Activated naive CD4-positive, alpha-beta T cell treated with anti-CD3 and anti-CD28 coated beads, Interleukin-2, amount 50 U/mL, for 72 hours (primary cell): Measurements from ENCODE around the gene ZNF334. TPM values are rescaled to one million over a fixed set of nuclear protein-coding genes. Genes with fewer than 3 reads are reported as not detected.
A peak's percentile ranks its signal among the peaks of the same experiment; 100 is the strongest.

Experiments
- ATAC-seq, 2 donors: fragments of 150-1000 bp; cut with Tn5 transposase; 2 replicates each; pipeline ENCODE4 v1.10.0; 2021; ENCODE audit warnings: mild to moderate bottlenecking in 2 of 2, moderate library complexity in 2 of 2
- DNase-seq, 2 donors: peaks; one replicate each; pipeline ENCODE4 v3.0.0; 2021 to 2022; ENCODE audit warnings: low spot score in 2 of 2
- H3K27ac Mint-ChIP-seq, 2 donors: one replicate each; pipeline ENCODE4 v1.8.0; 2022; ENCODE audit warnings: mild to moderate bottlenecking in 2 of 2, mixed read lengths in 2 of 2
- H3K36me3 Mint-ChIP-seq, 2 donors: one replicate each; pipeline ENCODE4 v1.8.0; 2022; ENCODE audit warnings: mixed read lengths in 2 of 2
- H3K9me3 Mint-ChIP-seq, 2 donors: one replicate each; pipeline ENCODE4 v1.8.0; 2022; ENCODE audit warnings: mixed read lengths in 2 of 2
- total RNA-seq, 2 donors: library from RNA; stranded (reverse); gene quantifications; one replicate each; pipeline ENCODE4 v1.2.3, GENCODE V29; 2022

The ZNF334 gene
- total RNA-seq, 2 donors from 2014 or later = 1.6 to 5.8 TPM

DNA sequence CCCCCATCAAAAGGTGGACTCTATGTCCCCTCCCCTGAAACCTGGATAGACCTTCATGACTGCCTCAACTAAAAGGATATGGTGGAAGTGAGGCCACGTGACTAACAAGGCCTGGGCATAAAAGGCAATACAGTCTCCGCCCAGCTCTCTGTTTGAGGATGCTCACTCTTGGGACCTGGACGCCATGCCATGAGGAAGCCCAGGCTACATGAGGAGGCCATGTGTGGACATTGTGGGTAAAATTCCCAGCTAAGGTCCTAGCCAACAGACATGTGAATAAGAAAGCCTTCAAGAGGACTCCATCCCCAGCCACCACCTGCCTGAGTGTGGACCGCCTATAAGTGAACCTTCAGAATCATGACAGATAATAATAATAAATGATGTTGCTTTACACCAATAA, 7.2 kb upstream of the ZNF334 start:
- no peak overlapping the region for H3K27ac Mint-ChIP-seq
- ATAC-seq (no peak), DNase-seq (no peak)
- H3K9me3 Mint-ChIP-seq = no peaks in the 10 kb centered on the region
- no peaks in the 10 kb centered on the region for H3K36me3 Mint-ChIP-seq

DNA sequence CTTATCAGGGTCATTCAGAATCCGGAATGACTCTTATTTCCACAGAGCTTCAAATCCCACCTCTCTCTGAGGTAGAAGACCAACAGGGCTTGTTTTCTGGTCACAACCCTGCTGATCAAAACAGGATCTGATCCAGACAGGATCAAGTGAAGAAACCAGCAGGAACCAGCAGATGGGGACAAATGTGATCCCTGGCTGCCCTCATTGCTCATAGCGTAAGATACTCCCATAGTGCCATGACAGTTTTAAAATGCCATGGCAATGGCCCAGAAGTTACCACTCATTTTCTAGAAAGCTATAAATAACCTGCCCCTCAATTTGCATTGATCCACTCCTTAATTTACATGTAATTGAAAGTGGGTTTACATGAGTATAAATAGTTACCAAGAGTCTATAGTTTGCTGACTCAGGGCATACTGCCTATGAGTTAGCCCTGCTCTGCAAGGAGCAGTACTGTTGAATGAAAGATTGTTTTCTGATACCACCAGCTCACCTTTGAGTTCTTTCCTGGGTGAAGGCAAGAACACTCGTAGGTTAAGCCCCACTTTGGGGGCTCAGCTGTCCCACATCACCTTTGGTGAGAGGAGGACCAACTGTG, 6.2 kb upstream of the ZNF334 start:
- H3K36me3 Mint-ChIP-seq = no peaks in the 10 kb centered on the region
- H3K27ac Mint-ChIP-seq = no peak overlapping the region
- ATAC-seq (no peak), DNase-seq (no peak)
- H3K9me3 Mint-ChIP-seq = no peaks in the 10 kb centered on the region

DNA sequence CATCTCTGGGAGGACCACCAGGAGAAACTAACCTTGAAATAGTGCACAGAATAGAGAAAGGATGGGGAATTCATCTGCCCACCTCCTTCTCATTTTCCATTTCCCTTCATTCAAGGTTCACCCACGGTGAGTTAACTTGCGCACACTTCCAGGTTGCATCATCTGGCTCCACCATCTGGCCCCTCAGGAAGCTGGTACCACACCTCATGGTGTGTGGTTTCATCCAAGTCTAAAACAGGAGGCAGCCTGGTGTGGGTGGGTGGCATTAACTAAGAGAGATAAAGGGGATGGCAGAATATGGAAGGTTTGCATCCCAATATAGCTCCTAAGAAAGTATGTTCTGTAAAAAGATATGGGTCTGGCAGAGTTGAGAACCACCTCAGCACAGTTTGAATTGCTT, 3.8 kb downstream of the ZNF334 start:
- DNase-seq (no peak), ATAC-seq (no peak)
- H3K27ac Mint-ChIP-seq = no peak overlapping the region
- H3K9me3 Mint-ChIP-seq = peaks cover 0 to 10% of the 10 kb centered on the region in 2 donors
- peaks cover 10 to 37% of the 10 kb centered on the region in 2 donors for H3K36me3 Mint-ChIP-seq

DNA sequence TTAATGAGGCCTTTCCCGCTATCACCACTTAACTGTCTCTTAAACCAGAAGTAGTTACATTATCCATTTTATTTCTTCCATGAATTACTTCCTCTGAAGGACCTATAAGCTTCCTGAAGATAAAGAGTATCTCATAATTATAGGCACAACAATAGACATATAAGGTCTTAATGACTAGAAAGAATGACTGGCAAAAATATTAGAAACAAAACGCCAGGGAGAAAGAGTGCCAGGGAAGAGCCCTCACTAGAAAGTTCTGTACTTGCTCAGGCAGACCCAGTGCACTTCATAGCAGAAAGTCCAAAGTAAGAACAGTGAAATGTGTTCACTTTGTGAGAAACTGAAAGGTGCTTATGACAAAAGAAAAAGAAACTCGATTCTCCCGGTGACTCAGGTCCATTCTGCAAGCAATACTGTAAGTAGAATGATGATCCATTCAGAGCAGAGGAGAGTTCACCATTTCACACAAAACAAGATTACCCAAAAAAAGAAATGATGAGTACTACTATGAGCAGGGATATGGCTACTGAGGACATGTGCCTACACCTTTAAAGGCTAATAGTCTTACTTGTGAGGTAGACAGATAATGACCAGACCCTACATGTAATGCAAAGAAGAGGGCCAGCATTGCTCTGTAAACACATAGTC, 5.5 kb downstream of the ZNF334 start:
- ATAC-seq (peak; percentile 58 to 92), DNase-seq (no peak)
- H3K9me3 Mint-ChIP-seq = peaks cover 8 to 18% of the 10 kb centered on the region in 2 donors
- peak overlapping the region in 1 of 2 donors; percentile 10 for H3K27ac Mint-ChIP-seq
- peaks cover 19 to 52% of the 10 kb centered on the region in 2 donors for H3K36me3 Mint-ChIP-seq

DNA sequence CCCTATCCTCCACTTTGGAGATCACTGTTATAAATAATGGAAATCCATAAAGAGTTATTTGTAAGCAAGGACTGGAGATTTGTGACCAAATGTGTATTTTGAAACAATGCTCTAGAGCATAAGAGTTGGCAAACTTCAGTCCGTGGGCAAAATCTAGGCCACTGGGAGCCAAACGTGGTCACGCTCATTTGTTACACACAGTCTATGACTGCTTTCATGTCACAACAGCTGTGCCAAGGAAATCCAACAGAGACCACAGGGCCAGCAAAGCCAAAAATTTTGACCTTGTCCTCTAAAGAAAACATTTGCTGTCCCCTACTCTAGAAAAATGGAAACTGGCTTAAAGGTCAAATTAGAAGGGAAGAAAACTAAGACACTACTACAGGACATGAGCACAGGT, 7.9 kb downstream of the ZNF334 start:
- Mint-ChIP-seq H3K27ac (no peak overlapping the region), H3K36me3 (peaks cover 36 to 53% of the 10 kb centered on the region in 2 donors), H3K9me3 (peaks cover 25 to 31% of the 10 kb centered on the region in 2 donors)
- ATAC-seq (no peak), DNase-seq (no peak)

DNA sequence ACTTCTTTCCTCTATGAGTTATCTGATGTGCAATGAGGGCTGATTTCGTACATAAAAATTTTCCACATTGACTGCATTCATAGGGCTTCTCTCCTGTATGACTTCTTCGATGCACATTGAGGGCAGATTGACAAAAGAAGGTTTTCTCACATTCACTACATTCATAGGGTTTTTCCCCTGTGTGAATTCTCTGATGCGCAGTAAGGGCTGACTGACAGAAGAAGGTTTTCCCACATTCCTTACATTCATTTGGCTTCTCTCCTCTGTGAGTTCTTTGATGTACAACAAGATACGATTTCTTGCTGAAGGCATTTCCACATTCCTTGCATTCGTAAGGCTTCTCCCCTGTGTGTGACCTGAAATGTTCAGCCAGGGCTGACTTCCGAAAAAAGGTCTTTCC, 11.4 kb downstream of the ZNF334 start:
- no peak for ATAC-seq
- peaks cover 25 to 31% of the 10 kb centered on the region in 2 donors for H3K9me3 Mint-ChIP-seq
- H3K27ac Mint-ChIP-seq = no peak overlapping the region

DNA sequence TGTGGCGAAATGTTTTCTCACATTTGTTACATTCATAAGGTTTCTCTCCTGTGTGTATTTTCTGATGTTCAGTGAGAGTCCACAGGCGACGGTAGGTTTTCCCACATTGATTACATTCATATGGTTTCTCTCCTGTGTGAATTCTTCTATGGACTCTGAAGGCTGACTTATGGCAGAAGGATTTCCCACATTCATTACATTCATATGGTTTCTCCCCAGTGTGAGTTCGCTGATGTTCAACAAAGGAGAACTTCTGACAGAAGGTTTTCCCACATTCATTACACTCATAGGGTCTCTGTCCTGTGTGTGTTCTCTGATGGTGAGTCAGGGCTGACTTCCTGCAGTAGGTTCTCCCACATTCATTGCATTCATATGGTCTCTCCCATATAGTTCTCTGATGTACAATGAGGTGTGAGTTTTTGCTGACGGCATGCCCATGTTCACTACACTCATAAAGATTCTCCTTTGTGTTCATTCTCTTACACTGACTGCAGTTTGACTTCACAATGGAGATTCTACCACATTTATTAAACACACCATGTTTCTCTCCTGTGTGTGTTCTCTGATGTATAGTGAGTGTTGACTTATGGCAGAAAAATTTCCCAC, 11.9 kb downstream of the ZNF334 start:
- Mint-ChIP-seq H3K36me3 (peaks cover 31 to 45% of the 10 kb centered on the region in 2 donors), H3K9me3 (peaks cover 25 to 31% of the 10 kb centered on the region in 2 donors), H3K27ac (no peak overlapping the region)
- DNase-seq (no peak), ATAC-seq (no peak)

More for the DNA sequence above, 11.4 kb downstream of the ZNF334 start:
- H3K36me3 Mint-ChIP-seq = peaks cover 31 to 45% of the 10 kb centered on the region in 2 donors
- no peak for DNase-seq

DNA sequence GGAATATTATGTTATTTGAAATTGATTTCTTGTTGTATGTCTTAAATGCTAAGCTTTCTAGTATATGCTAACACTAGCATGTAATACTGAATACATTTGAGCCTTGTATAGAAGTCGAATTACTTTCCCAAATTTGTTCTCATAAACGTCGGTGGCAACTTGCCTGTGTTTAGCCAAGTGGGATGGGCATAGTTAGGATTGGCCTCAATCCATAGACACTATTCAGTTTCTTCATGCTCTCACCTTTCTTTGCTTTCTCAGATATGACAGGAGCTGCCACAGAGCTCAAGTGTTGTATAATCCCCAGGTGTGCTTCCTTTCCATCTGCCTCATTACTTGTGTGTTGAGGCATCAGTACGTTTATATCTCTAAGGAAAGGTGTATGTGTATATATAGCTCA, 19.3 kb downstream of the ZNF334 start:
- Mint-ChIP-seq H3K9me3 (peaks cover 0 to 5% of the 10 kb centered on the region in 2 donors), H3K36me3 (no peaks in the 10 kb centered on the region), H3K27ac (no peak overlapping the region)
- no peak for DNase-seq
- no peak for ATAC-seq

DNA sequence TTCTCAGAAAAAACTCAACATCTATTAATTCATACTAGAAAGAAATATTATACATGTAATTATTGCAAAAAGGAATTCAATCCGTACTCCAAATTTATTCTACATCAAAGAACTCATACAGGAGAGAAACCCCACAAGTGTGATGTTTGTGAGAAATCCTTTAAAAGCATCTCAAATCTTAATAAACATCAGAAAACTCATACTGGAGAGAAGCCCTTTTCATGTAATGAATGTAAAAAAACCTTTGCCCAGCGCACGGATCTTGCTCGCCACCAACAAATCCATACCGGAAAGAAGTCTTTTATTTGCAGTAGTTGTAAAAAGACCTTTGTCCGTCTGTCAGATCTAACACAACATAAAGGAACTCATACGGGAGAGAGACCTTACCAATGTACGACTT, 22.0 kb downstream of the ZNF334 start:
- H3K27ac Mint-ChIP-seq = no peak overlapping the region
- no peaks in the 10 kb centered on the region for H3K36me3 Mint-ChIP-seq
- DNase-seq = no peak
- ATAC-seq = no peak
- H3K9me3 Mint-ChIP-seq = no peaks in the 10 kb centered on the region

DNA sequence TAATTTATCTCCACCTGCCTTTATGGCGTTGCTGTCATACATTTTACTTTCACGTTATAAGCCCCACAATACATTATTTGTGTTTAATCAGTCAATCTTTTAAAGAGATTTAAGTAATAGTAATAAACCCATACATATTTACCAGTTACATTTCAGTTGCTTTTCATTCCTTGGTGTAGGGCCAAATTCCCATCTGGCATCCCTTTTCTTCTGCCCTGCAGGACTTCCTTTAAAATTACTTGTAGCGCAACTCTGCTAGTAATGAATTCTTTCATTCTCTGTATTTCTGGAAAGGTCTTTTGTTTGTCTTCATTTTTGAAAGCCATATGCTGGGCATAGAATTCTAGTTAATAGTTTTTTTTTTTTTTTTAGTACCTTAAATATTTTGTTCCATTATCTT, 24.9 kb downstream of the ZNF334 start:
- H3K36me3 Mint-ChIP-seq = no peaks in the 10 kb centered on the region

DNA sequence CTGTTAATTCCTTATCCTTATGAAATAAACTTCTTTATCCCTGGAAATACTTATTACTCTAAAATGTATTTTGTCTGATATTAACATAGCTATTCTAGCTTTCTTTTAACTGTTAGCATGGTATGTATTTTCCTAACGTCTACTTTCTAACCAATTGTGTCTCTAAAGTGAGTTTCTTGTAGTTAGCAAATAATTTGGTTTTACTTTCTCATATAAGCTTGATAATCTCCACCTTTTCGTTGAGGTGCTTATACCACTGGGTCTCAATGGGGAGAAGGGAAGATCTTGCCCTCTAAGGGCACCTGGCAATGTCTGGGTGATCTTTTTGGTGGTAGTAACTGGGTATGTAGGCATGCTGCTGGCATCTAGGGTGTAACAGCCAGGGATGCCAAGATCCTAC, 25.7 kb downstream of the ZNF334 start:
- Mint-ChIP-seq H3K9me3 (no peaks in the 10 kb centered on the region), H3K36me3 (no peaks in the 10 kb centered on the region), H3K27ac (no peak overlapping the region)
- no peak for DNase-seq
- ATAC-seq = no peak

More for the DNA sequence above, 24.9 kb downstream of the ZNF334 start:
- ATAC-seq (no peak), DNase-seq (no peak)
- Mint-ChIP-seq H3K9me3 (no peaks in the 10 kb centered on the region), H3K27ac (no peak overlapping the region)

DNA sequence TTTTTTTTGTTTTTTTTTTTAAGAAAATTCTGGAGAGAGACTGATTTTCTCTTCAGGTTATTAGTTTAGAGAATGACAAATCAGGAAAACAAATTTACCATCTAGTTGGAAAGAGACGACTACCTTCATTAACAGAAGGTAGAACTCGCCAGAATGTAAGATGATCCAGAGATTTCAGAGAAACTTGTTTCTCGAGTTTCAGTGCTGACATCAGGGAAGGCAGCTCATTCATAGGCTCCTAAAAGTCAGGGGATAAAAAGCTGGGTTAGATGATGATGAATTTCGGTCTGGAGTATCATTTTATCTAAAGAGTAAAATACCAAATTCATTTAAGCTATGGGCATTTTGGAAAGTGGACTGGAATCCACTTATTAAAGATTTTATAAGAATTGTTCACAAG, 27.9 kb downstream of the ZNF334 start:
- DNase-seq = no peak
- no peak for ATAC-seq
- H3K9me3 Mint-ChIP-seq = no peaks in the 10 kb centered on the region
- no peak overlapping the region for H3K27ac Mint-ChIP-seq
- H3K36me3 Mint-ChIP-seq = no peaks in the 10 kb centered on the region

DNA sequence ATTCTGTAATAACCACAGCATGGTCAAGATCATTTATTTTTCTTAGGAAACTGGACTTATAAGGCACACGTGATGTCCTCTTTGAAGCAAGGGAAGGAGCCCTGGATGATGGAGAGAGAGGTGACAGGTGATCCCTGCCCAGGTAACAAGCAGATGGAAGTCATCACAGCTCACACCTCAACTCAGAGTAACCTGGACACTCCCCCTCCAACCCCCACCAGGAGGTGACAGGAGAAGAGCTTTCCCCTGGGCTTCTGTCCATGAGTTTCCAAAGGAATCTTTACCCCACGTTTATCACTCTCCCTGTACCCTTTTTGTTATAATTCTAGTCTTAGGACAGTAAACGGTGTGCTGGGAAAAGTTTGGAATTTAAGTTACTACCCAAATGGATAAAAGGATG, 28.4 kb downstream of the ZNF334 start:
- Mint-ChIP-seq H3K9me3 (no peaks in the 10 kb centered on the region), H3K27ac (no peak overlapping the region), H3K36me3 (no peaks in the 10 kb centered on the region)
- DNase-seq = no peak
- no peak for ATAC-seq

DNA sequence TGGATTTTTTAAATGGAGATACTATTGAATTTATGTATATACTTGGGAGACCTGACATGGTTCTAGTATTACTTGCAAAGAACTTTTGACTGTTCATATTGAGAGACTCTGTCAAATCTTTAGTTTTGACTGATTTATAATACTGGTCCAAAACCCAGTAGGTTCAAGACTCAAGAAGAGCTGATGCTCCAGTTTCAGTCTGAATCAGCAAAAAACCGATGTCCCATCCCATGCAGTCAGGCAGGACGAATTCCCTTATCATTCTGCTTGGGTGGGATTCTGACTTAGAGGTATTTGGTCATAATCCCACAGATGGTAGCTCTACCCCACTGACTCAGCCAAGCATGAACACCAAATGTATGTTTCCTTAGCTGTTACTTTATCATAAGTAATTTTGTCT, 29.5 kb downstream of the ZNF334 start:
- no peak overlapping the region for H3K27ac Mint-ChIP-seq
- no peaks in the 10 kb centered on the region for H3K9me3 Mint-ChIP-seq
- DNase-seq (no peak), ATAC-seq (no peak)
- no peaks in the 10 kb centered on the region for H3K36me3 Mint-ChIP-seq

DNA sequence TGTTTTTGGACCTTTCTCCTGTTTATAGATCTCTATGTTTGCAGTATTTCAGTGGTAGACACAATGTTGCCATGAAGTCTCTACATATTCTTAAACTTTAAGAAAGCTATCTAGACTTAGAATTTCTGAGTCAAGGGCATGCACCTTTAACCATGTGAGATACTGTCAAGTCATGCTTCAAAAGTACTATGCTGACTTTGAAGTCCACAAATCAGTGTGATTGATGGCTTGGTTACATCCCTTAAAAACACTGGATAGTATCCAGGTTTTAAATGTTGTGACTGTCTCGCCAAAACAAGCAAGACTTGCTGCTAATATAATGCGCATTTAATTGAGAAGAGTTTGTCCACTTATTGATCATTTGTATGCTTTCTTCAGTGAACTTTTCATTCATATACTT, 30.5 kb downstream of the ZNF334 start:
- H3K36me3 Mint-ChIP-seq = no peaks in the 10 kb centered on the region
- DNase-seq (no peak), ATAC-seq (no peak)
- no peak overlapping the region for H3K27ac Mint-ChIP-seq
- H3K9me3 Mint-ChIP-seq = no peaks in the 10 kb centered on the region

DNA sequence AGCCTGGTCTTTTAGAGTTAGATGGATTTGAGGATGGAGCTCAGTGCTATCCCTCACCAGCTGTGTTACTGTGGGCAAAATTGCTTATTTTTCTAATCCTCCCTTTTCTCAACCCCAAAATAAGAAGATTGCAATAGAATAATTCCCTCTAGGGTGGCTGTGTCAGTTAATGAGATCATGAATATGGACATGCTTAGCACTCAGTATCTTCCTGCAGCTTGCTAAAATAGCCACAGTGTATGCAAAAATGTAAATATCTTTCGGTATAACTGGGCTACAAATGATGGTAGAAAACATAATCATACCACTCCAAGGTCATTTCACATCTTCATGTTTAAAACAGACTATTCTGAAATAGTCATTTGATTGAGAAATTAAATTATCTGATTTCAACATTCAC, 35.7 kb downstream of the ZNF334 start:
- DNase-seq = no peak
- no peak for ATAC-seq
- no peaks in the 10 kb centered on the region for H3K36me3 Mint-ChIP-seq
- H3K9me3 Mint-ChIP-seq = no peaks in the 10 kb centered on the region
- H3K27ac Mint-ChIP-seq = no peak overlapping the region

DNA sequence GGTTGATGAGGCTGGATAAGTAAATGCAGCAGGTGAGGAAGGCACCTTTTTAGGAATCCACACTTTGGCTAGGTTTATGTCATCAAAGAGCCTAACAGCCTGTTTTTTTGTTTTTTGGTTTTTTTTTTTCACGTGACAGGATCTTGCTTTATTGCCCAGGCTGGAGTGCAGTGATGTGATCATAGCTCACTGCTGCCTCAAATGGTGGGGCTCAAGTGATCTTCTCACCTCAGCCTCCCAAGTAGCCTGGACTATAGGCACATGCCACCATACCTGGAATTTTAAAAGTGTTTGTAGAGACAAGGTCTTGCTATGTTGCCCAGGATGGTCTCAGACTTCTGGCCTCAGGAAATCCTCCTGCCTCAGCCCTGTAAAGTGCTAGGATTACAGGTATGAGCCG, 36.1 kb downstream of the ZNF334 start:
- no peak overlapping the region for H3K27ac Mint-ChIP-seq
- ATAC-seq (no peak), DNase-seq (no peak)
- no peaks in the 10 kb centered on the region for H3K36me3 Mint-ChIP-seq
- H3K9me3 Mint-ChIP-seq = no peaks in the 10 kb centered on the region

DNA sequence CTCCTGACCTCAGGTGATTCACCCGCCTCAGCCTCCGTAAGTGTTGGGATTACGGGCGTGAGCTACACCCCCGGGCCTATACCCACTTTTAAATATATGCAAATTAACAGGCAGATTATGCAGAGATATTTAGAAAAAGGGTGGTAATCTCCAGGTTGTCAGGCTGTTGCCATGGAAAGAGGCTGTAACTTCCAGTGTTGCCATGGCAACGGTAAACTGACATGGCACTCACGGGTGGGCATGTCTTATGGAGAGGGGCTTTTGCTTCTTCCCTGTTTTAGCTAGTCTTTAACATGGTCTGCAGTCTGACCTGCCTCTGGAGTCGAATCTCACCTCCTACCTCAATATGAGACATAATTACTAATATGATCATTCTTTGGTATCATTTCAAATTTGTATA, 44.9 kb downstream of the ZNF334 start:
- no peaks in the 10 kb centered on the region for H3K9me3 Mint-ChIP-seq
- DNase-seq (no peak), ATAC-seq (no peak)
- no peak overlapping the region for H3K27ac Mint-ChIP-seq
- no peaks in the 10 kb centered on the region for H3K36me3 Mint-ChIP-seq
